GM23248 (cell line): ENCODE measurements around the gene EIF4G3.

Source experiments
- EZH2 ChIP-seq: fragments of 200-600 bp; sonication (generic); IDR thresholded peaks from 2 replicates; pipeline ENCODE4 v1.6.1; 2018; ENCODE audit warnings: antibody characterized with exemption, mild to moderate bottlenecking; ENCODE audit not compliant: insufficient read depth, poor library complexity, severe bottlenecking
- EZH2phosphoT487 ChIP-seq: fragments of 200-600 bp; sonication (generic); IDR thresholded peaks from 2 replicates; pipeline ENCODE4 v1.6.1; 2018; ENCODE audit warnings: antibody characterized with exemption, moderate library complexity, mild to moderate bottlenecking, low read depth; ENCODE audit not compliant: insufficient read depth

- TF ChIP-seq EZH2phosphoT487 (no peak), EZH2 (no peak)
These were observed 28.7 kb upstream of the EIF4G3 start for GRCh38 chr1:21205416-21205815.
